NCI-H82 treated with DMSO at 0.1 percent for 48 hours (cell line): Measurements from ENCODE around the gene FBXO31.
"Not testable (repeated sequence)": the region's sequence is repeated elsewhere in the genome, so short reads cannot be mapped to it uniquely, and the experiment has no call there.

Source experiments
- DNase-seq: peaks from one replicate; lab custom pipeline; 2025; ENCODE audit not compliant: unreplicated experiment; lab: John Stamatoyannopoulos, UW

FBXO31 gene

DNA sequence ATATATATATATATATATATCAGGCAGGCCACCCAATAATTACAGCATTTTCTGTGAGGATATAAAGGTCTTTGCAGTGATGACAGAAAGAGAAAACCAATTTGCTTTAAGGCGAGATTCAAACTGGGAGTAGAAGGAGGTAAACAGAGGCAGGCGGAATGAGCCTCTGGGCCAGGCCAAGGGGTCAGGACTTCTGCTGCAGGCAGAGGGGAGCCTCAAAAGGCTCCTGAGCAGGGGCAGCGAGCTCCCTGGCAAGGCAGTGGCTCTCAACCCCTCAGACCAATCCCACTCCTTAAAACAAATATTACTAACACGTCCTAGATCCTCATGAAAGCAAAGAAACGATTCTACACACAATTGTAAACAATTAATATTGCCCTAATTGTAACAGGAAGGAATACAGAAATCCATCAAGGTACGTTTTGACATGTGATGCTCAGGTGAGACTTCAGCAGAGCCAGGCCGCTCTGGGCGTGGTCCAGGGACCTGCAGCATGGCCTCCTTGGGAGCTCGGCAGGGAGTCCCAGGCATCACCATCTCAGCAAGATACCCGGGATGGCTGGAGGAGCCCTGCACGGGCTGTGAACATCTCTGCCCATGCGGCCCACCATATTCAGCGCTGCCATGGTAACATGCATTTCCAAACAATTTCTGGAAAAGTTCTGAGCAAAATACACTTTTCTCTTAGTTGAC is 18.4 kb downstream of the FBXO31 start:
- no peak for DNase-seq

DNA sequence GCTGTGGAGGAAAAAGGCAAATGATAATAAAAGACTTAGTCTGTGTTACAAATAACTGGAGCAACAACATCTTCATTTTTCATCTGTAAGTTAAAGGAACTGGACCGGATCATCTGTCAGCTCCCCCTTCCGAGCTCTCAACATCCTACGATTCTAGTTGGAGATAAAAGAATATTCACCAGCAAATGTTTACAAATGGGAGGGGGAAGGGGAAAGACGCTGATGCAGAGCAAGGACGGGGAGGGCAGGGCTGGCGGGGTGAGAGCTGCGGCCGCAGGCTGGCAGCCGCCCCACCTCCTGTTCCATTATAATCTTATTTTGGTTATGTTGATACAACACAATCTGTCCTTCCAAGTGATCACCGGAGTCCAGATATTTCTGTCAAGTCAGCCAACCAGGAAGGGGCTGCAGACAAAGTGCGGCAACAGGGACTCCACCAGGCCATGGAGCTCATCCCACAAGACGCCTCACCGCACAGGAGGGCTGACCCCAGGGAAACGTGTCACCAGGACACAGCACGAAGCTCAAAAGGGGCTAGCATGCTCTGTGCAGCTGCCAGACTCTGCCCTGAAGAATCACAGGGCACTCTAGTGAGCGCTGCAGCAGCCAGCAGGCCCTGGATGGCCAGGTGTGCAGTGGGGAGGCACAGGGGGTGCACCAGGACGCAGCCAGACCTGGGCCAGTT is 19.7 kb downstream of the FBXO31 start:
- DNase-seq, result peak; percentile 82

DNA sequence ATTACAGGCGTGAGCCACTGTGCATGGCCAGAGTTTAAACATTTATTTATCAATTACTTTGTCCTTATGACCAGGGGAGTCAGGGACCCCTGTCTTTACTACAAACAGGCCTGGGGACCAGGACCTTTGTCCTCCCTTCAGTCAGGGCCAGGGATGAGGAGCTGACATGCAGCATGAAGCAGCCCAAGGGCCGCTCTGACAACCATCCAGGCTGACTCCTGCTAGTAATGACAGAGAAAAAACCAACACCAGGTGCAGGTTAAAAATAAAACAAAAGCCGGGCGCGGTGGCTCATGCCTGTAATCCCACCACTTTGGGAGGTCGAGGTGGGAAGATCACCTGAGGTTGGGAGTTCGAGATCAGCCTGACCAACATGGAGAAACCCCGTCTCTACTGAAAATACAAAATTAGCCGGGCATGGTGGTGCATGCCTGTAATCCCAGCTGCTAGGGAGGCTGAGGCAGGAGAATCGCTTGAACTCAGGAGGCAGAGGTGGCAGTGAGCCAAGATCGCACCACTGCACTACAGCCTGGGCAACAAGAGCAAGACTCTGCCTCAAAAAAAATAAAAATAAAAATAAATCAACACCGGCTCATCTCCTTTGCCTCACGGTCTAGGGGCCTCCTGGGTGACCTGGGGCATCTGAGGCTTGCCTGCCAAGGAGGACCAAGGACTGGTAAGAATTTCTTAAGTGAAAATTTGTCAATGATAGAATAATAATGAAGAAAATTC is 20.6 kb downstream of the FBXO31 start:
- DNase-seq, result not testable (repeated sequence)

DNA sequence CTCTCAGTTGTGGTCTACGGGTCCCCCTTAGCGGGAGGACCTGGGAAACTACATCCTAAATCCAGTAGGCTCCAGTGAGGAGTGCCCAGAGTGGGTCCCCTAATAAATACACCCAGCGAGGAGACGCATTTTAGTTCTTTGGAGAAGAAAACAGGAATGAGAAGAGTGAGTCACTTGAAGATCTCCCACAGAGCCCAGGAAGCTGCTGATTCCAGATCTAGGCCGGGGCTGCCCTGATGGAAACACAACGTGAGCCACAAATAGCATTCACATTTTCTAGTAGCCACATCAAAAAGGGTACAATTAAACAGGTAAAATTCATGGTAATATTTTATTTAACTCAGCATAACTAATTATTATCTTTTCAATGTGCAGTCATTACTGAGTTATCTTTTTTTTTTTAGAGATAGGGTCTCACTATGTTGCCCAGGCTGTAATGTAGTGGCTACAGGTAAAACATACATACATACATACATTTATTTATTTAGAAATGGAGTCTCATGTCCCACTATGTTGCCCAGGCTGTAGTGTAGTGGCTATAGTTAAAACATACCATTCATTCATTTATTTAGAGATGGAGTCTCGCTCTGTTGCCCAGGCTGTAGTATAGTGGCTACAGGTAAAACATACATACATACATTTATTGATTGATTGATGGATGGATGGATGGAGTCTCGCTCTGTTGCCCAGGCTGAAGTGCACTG is 21.5 kb downstream of the FBXO31 start:
- DNase-seq, result no peak

DNA sequence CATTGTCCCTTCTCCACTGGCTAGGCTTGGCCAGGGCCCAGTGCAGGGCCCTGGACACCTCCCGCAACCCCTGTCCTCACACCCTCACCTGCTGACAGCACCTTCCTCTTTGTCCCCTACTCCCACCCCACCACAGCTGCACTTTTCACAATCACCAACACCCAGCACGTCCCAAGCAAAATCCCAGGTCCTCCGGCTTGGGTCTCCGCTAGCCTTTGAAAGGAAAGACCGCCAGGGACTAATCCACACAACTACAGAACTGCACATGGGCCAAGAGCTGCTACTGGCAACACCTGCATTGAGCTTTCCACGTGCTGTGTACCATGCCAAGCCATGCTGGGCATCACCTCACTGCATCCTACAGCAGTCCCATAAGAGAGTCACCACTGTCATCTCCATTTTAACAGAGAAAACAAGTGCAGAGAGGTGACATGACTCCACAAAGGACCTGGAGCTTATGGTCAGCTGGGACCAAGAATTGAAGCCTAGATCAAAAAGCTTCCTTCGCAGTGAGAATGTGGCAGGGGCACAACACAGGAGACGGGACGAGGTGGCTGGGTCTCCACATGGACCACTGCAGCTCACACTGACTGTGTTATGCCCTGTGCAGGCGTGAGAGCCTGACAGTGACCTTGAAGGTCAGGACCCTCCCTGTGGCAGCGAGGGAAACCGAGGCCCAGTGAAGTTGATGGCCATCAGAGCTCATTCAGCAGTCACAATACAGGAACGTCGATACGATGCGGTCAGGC is 22.5 kb downstream of the FBXO31 start:
- no peak for DNase-seq

DNA sequence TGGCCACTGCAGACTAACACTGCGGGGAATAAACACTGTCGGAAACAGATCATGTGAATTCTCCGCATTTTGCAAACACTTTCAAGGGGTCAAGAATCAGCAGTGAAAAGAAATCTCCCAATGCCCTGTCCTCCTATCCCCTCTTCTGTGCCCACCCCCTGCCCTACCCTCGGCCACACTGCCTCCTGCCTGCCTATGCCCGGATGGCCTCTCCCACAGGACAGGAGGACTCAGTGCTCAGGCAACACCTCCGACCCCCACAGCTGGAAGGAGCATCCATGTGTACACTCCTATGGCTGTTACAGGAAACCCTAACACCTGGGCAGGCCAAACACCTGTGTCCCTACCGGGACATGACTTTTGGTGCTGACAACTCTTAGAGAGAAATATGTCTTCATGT is 24.5 kb downstream of the FBXO31 start:
- no peak for DNase-seq

DNA sequence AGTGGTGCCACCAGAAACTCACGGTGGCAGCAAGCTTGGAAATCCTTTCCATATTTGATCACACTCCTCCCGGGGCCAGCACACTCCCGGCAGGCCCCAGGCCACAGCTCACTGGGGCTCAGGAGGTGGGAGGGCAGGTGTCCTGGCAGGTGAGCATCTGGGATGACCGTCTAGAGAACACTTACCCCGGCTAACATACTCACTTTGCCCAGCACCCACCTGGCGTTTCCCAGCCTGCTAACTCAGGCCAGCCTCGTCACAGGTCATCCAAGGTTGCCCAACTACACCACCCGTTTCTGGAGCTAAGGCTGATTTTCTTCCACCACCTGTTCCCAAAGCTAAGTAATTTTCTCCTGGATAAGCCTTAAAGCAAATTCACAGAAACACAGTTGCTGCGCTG is 24.9 kb downstream of the FBXO31 start:
- DNase-seq, result peak; percentile 41

DNA sequence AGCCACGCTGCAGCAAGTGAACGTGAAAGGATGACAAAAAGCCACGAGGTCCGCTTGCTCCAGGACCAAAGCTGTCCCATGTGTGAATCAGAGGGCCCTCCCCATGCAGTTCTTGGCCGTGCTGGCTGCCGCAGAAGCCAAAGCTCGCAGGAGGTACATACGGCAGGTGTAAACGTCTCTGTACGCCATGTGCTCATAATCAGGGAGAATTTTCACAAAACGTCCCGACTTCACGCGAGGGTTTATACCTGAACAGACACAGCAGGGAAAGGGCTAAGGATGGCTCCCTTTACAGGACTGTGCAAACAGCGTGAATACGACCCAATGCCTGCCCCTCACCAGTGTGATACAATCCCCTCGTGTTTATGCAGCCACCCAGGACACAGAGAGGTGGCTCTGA is 25.3 kb downstream of the FBXO31 start:
- no peak for DNase-seq

DNA sequence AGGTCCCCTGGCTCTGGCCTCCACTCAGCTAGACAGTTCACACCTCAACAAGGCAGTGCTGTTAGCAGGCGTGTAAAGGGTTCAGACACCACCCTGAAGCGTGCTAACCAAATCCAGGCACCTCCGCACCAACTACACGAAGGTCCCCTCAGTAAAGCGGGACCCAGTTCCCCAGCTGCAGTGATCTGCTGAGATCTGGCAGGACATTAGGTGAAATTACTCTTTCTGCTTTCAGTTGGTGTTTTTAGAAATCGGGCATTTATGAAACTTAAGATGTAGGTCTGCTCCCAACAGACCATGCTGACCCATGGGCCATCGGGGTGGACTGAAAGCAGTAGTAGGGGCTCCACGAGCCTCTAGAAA is 27.1 kb downstream of the FBXO31 start:
- no peak for DNase-seq

DNA sequence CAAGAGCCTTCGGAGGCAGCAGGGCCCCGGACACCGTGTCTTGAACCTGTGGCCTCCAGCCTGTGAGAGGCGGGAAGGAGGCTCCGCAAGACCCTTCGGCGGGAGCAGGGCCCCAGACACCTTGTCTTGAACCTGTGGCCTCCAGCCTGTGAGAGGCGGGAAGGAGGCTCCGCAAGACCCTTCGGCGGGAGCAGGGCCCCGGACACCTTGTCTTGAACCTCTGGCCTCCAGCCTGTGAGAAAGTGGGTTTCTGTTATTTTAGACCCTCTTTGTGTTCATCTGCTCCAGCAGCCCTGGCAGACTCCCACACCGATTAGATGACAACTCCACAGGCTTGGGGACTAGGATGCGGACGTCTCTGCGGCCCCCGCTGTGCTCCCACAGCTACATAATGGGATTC is 30.0 kb downstream of the FBXO31 start:
- no peak for DNase-seq

DNA sequence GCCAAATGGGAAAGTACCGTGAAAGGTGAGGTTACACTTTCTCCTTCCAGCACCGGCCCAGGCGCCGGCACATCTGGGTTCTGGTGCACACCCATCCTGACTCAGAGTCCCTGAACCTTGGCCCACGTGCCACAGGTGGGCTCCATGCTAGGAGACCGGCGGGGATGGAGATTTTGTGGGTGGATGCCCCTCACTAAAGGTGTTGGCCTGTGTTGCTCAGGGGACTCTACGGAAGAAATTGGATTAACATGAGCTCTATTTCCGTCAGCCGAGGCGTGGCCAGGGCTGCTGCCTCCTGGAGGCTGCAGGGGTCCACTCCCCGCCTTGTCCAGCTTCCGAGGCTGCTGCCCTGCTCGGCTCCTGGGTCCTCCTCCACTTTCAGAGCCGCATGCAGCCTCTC is 30.8 kb downstream of the FBXO31 start:
- DNase-seq, result peak; percentile 37

DNA sequence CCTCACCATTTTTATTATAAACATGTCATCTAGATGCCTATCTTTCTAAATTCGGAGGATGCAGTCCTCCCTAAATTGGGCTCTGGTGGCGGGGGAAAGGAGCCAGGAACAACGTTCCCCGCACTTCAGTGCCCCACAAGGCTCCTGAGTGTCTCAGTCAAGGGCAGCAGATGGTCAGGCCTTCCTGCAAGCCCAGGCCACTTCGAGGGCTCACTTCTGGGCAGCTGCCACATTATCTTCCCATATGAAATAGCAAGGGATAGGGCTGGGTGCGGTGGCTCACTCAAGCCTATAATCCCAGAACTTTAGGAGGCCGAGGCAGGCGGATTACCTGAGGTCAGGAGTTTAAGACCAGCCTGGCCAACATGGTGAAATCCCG is 32.3 kb downstream of the FBXO31 start:
- DNase-seq, result peak; percentile 74

DNA sequence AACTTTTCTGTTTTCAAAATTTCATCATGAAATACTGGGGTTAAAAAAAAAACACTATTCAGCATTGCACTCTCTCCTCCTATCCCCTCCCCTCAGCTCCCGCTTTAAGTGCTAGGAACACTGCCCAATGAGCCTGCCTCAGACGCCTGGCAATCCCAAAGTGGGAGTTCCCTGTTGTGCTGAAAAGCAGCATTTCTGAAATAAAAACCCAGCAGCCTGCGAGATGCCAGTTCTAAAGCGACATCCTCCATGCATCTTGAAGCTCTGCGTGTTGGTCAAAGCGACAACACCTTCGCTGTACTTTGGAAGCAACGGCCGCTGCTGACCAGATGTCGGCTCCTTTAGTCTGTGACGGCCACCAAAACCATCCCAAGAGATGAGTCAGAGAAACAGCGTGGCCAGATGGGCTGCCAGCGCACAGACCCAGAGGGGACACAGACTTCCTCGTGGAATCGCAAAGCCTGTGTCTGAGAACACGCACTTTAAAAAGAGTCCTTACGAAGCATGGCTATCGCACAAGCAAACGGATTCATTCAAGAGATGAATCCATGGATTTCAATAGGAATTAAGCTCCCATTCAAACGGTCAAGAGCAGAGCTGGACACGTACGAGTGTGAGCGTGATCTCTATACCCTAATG is 32.8 kb downstream of the FBXO31 start:
- DNase-seq, result no peak

DNA sequence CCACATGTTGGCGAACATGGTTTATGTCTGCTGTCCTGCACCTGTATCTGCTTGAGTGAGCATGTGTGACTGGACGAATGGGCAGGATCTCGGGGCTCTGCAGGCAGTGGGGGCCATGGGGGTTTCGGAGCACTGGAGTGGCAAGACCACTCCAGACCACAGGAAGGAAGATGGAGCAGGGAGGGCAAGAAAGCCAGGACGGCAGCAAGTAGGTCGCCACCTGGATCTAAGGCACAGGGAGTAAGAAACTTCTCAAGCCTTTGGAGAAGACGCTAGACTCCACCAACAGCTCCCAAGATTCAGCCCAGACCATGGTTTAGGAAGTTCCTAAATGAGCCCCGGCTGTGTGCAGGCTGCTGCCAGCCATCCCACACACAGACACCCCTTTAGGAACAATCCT is 33.5 kb downstream of the FBXO31 start:
- DNase-seq, result no peak

DNA sequence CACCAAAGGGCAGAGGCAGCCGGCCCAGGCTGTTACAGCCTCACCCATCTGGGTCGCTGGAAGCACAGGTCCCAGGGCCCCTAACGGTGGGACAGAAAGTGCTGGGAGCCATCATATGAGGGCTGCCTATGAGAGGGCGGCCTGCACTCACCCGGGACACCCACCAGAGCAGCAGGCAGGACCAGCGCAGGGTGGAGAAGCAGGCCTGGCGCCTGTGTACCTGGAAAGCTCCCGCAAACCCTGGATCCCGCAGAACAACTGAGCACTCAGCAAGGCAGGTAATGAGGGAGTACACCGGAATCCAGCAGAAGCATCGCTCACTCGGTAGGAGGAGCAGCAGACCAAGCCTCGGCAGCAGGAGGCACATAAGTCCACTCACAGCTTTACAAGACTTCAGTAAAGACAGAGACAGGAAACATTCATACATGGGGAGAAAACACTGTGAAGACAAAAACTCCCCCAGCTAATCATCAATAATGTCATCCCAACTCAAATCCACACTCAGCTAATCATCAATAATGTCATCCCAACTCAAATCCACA is 34.9 kb downstream of the FBXO31 start:
- DNase-seq, result no peak

DNA sequence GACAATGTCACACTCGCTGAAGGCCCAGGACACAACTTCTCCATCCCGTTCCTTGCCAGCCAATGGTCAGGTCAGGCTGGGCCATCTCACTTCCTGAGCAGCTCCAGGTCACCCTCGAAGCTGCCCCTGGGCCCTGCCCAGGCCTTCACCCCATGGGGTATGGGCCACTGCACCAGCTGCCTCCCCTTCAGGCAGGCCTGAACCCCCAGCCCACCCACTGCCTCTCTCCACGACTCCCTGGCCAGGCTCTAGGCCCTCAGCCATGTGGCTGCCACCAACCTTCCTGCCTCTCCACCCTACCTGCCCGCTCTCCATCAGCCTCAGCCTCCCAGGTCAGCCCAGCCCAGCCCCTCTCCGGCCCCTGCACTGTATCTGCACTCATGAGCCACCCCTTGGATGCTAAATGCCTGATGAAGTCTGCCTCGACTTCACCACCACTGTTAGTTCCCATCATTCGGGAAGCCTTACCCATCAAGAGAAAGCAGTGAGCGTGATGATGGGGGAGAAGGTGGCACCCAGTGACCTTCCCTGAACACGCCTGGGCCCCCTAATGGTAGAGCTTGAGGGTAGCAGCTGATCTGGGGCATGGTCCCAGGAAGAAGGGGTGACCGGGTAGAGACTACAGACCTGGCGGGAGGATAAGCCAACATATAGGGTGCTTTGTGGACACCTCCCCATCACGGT is 35.5 kb downstream of the FBXO31 start:
- no peak for DNase-seq

DNA sequence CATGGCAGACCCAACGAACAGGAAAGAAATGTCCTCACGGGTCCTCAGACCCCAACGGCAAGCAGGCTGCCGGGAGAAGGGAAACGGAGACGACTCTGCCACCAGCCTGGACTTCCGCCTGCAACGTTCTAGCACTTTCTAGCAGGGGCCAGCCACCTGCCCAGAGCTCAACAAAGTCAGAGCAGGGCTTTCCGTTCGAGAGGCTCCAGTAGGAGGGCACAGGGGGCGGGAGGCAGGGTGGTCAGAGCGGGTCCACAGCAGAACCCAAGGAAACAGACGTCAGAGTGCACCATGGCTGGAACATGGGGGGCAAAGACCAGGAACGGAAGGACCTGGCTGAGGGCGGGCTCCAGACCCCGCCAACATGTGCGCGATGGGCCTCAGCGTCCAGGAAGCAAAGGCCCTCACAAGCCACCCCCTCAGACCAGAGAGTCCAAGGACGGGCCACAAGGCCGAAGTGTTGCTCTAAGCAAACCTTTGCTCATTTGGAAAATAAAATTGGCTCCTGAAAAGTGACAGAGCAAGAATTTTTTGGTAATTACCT is 37.0 kb downstream of the FBXO31 start:
- no peak for DNase-seq

DNA sequence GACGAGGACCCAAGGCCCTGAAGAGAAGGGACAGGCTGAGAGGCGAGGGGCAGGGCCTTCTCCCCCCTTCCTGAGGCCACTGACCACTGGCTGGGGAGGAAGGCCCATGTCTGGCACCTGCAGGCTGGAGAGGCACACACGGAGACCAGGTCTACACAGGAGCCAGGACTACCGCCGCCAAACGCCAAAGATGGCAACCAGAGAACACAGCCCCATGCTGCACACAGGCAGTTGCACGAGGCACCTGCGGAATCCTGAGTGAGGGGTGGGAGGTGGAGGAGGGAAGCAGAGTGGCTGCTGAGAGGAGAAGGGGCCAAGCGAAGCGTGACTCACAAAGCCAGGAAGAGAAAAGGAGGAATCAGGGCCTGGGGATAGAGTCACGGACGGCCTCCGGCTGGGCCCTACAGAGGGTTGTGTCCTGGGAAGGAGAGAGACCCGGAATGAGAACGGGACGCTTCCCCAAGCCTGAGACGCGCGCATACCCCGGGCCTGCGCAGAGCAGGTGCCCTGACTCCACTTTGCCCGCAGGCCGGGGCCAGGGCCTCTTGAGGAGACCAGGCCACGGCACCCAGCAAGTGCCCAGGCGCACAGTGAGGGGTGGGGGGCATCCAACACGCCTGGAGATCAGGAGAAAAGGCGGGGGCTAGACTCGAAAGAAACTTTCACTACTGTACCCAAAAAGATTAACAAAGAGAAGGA is 37.7 kb downstream of the FBXO31 start:
- no peak for DNase-seq
